GM19324 (cell line): ENCODE results near the gene UBE2K.
"Not testable (repeated sequence)": the region's sequence is repeated elsewhere in the genome, so short reads cannot be mapped to it uniquely, and the experiment has no call there.

Source experiments
- ATAC-seq: cut with Tn5 transposase; IDR thresholded peaks from one replicate; pipeline ENCODE4 v1.9.1; 2021; ENCODE audit warnings: mild to moderate bottlenecking, moderate library complexity; ENCODE audit not compliant: unreplicated experiment, low FRiP score

Gene UBE2K

GRCh38 chr4:39687014-39687413 lies 10.9 kb upstream of the UBE2K start:
- ATAC-seq: no peak

- no peak for ATAC-seq
Observed at GRCh38 chr4:39689970-39690369, 8.0 kb upstream of the UBE2K start.

- ATAC-seq: peak; percentile 25
Observed at GRCh38 chr4:39698424-39699009, 581 bp downstream of the UBE2K start.

GRCh38 chr4:39699687-39700409 lies 1.9 kb downstream of the UBE2K start:
- ATAC-seq: no peak

- ATAC-seq: no peak
Observed at GRCh38 chr4:39700554-39700953, 2.6 kb downstream of the UBE2K start.

GRCh38 chr4:39702716-39703115 lies 4.8 kb downstream of the UBE2K start:
- ATAC-seq: no peak

GRCh38 chr4:39704789-39705188 lies 6.9 kb downstream of the UBE2K start:
- ATAC-seq: not testable (repeated sequence)

GRCh38 chr4:39706334-39706733 lies 8.4 kb downstream of the UBE2K start:
- ATAC-seq: no peak

GRCh38 chr4:39706741-39707511 lies 9.0 kb downstream of the UBE2K start:
- no peak for ATAC-seq

GRCh38 chr4:39710098-39710896 lies 12.4 kb downstream of the UBE2K start:
- no peak for ATAC-seq

- no peak for ATAC-seq
Observed at GRCh38 chr4:39712819-39713607, 15.1 kb downstream of the UBE2K start.

- ATAC-seq: no peak
Observed at GRCh38 chr4:39713691-39714090, 15.8 kb downstream of the UBE2K start.

GRCh38 chr4:39714166-39714565 lies 16.2 kb downstream of the UBE2K start:
- no peak for ATAC-seq

GRCh38 chr4:39715788-39716187 lies 17.9 kb downstream of the UBE2K start:
- ATAC-seq: no peak

- ATAC-seq: no peak
Observed at GRCh38 chr4:39716356-39716755, 18.4 kb downstream of the UBE2K start.

- not testable (repeated sequence) for ATAC-seq
Observed at GRCh38 chr4:39717743-39718142, 19.8 kb downstream of the UBE2K start.

GRCh38 chr4:39718366-39719323 lies 20.7 kb downstream of the UBE2K start:
- no peak for ATAC-seq

GRCh38 chr4:39719804-39720580 lies 22.1 kb downstream of the UBE2K start:
- ATAC-seq: no peak
